Chondrocyte (in vitro differentiated cells): ENCODE measurements around the gene DSCAML1. TPM values are rescaled to one million over a fixed set of nuclear protein-coding genes. Genes with fewer than 3 reads are reported as not detected.

ENCODE experiments used
- DNase-seq: peaks from one replicate; pipeline ENCODE4 v3.0.0; 2021; ENCODE audit warnings: mixed read lengths, low spot score
- H3K27ac Mint-ChIP-seq: one replicate; pipeline ENCODE4 v1.8.0; 2021; ENCODE audit warnings: mild to moderate bottlenecking, moderate library complexity, mixed read lengths; ENCODE audit not compliant: unreplicated experiment
- H3K27me3 Mint-ChIP-seq: 2 replicates; pipeline ENCODE4 v1.8.0; 2021; ENCODE audit warnings: low read depth, mixed read lengths
- H3K36me3 Mint-ChIP-seq: 2 replicates; pipeline ENCODE4 v1.8.0; 2021; ENCODE audit warnings: low read depth, mixed read lengths
- H3K4me1 Mint-ChIP-seq: 2 replicates; pipeline ENCODE4 v1.8.0; 2021; ENCODE audit warnings: low read depth, mild to moderate bottlenecking, mixed read lengths
- H3K4me3 Mint-ChIP-seq: one replicate; pipeline ENCODE4 v1.8.0; 2021; ENCODE audit warnings: mild to moderate bottlenecking, moderate library complexity, mixed read lengths; ENCODE audit not compliant: unreplicated experiment
- H3K9me3 Mint-ChIP-seq: 2 replicates; pipeline ENCODE4 v1.8.0; 2021; ENCODE audit warnings: low read depth, mixed read lengths
- total RNA-seq: library from RNA; stranded (reverse); gene quantifications from 3 replicates; pipeline ENCODE4 v1.2.1, GENCODE V29; 2021
- TF ChIP-seq, protein P1 (sequence below): fragments of 200-600 bp; sonication (generic); IDR thresholded peaks from 2 replicates; pipeline ENCODE4 v1.5.0; 2021; ENCODE audit warnings: antibody characterized with exemption, mild to moderate bottlenecking, moderate library complexity

DSCAML1 gene
- total RNA-seq, 1 donor from 2014 or later = not detected

DNA sequence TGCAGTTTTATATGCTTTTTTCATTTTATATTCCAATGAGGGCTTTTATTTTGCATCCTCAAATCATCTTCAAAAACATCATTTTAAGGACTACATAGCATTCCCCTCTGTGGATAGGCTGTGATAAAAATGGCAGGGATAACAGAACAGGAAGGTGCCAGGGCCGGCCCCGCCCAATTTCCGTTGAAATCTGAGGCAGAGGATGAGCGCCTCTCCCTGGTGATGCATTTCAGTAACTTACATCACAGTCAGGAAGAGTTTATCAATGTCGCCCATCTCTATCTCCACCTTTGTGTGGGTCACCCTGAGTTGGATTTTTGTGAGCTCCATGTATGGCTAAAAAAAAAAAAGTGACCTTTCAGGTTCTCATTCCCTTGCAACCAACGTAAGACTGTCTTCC is 201.6 kb downstream of the DSCAML1 start:
- TF ChIP-seq, protein P1, sequence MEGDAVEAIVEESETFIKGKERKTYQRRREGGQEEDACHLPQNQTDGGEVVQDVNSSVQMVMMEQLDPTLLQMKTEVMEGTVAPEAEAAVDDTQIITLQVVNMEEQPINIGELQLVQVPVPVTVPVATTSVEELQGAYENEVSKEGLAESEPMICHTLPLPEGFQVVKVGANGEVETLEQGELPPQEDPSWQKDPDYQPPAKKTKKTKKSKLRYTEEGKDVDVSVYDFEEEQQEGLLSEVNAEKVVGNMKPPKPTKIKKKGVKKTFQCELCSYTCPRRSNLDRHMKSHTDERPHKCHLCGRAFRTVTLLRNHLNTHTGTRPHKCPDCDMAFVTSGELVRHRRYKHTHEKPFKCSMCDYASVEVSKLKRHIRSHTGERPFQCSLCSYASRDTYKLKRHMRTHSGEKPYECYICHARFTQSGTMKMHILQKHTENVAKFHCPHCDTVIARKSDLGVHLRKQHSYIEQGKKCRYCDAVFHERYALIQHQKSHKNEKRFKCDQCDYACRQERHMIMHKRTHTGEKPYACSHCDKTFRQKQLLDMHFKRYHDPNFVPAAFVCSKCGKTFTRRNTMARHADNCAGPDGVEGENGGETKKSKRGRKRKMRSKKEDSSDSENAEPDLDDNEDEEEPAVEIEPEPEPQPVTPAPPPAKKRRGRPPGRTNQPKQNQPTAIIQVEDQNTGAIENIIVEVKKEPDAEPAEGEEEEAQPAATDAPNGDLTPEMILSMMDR = no peak

DNA sequence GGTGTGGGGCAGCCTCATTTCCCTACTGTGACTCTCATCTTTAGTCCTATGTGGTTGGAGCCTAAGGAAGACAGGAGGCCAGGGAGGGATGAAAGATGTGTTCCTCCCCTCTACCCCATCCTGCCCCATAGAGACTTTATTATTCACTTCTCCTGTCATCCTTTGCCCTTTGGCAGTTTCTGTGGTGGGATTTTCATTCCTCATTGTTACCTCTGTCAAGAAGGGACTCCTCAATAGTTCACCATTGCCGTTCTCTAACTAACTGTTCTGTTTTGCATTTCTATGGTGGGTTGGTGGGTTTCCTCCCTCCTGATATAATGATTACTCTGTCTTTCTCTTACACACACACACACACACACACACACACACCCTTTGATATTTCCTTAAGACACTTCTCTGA is 202.3 kb downstream of the DSCAML1 start:
- no peak overlapping the region for H3K27ac Mint-ChIP-seq
- peaks cover 1% of the 10 kb centered on the region for H3K36me3 Mint-ChIP-seq
- H3K9me3 Mint-ChIP-seq = no peaks in the 10 kb centered on the region
- H3K4me3 Mint-ChIP-seq = no peak overlapping the region
- H3K4me1 Mint-ChIP-seq = no peaks in the 10 kb centered on the region
- TF ChIP-seq, protein P1 = no peak
- DNase-seq = no peak
- H3K27me3 Mint-ChIP-seq = peaks cover 40% of the 10 kb centered on the region

More for the DNA sequence above, 201.6 kb downstream of the DSCAML1 start:
- no peak for DNase-seq
- H3K36me3 Mint-ChIP-seq = peaks cover 1% of the 10 kb centered on the region
- H3K27ac Mint-ChIP-seq = no peak overlapping the region
- no peak overlapping the region for H3K4me3 Mint-ChIP-seq
- H3K9me3 Mint-ChIP-seq = no peaks in the 10 kb centered on the region
- no peaks in the 10 kb centered on the region for H3K4me1 Mint-ChIP-seq
- peaks cover 46% of the 10 kb centered on the region for H3K27me3 Mint-ChIP-seq

DNA sequence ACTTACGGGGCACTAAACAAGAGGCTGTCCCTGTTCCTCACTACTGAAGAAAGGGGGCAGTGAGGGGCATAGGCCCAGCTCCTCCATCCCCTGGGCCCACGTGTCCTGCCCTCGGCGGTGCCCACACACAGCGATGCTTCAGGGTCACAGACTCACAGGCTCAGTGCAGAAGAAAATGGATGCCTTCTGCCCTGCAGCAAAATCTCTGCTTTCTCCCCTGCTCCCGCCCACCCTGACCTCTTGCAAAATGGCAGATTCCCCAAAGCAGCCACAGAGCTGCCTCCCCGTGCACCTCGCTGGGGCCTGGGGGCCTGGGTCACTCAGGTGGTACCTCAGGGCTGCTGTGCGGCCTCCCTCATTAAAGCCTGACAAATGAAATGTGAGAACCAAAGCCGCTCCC is 204.0 kb downstream of the DSCAML1 start:
- Mint-ChIP-seq H3K27ac (no peak overlapping the region), H3K9me3 (no peaks in the 10 kb centered on the region), H3K4me3 (no peak overlapping the region)

DNA sequence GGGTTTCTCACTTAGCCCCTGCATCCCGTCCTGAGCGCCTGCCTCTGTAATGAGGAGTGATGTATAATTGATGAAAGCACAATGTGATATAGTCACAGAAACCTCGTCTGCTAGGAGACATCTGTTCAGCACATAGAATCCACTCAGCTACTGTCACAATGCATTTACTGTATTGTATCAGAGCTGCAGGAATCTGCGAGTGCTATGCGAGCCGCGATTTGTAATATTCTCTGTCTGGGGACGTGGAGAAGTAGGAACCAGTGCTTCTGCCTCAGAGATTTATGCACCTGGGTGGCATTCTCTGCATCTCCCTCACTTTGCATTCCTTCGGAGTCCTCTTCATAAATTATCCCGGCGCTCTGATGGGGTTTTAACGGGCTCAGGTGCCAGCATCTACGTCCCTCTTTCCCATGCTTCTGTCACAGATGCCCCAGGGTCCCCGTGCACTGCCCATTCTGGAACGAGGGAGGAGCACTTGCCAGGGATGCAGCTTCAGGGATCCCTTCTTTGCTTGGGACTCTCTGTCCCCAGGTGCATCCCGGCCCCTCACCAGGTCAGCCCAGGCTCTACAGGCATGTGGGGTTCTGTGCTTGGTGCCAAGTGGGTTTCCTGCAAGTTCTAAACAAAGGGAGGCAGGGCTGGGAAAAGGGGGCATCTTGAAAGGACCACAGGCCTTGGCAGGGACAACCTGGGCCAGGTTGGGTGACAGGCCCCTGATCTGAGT is 205.5 kb downstream of the DSCAML1 start:
- H3K9me3 Mint-ChIP-seq = no peaks in the 10 kb centered on the region
- H3K27ac Mint-ChIP-seq = no peak overlapping the region
- no peak overlapping the region for H3K4me3 Mint-ChIP-seq
- H3K4me1 Mint-ChIP-seq = no peaks in the 10 kb centered on the region
- peak; percentile 33 for DNase-seq
- H3K27me3 Mint-ChIP-seq = peaks cover 45% of the 10 kb centered on the region
- TF ChIP-seq, protein P1 = no peak
- peaks cover 1% of the 10 kb centered on the region for H3K36me3 Mint-ChIP-seq

More for the DNA sequence above, 204.0 kb downstream of the DSCAML1 start:
- Mint-ChIP-seq H3K27me3 (peaks cover 43% of the 10 kb centered on the region), H3K36me3 (peaks cover 1% of the 10 kb centered on the region), H3K4me1 (no peaks in the 10 kb centered on the region)
- TF ChIP-seq, protein P1 = no peak
- no peak for DNase-seq

DNA sequence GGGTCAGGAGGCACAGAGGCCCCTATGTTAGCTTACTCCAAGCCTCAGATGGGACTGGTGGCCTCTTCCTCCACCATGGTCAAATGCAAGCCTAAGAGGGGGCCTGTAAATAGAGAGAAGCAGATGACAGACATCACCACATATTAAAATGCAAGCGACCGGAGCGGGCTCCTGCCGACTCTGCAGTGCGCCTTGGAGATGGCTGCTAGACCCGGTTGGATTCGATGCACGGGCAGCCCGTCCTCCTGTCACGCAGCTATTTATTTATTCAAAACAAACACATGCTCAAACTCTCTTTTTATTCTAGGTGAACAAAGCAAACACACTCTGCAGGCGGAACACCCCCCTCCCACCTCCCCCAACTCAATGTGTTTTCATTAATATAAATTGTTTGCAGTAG is 208.0 kb downstream of the DSCAML1 start:
- no peaks in the 10 kb centered on the region for H3K36me3 Mint-ChIP-seq
- H3K4me1 Mint-ChIP-seq = peaks cover 2% of the 10 kb centered on the region
- TF ChIP-seq, protein P1 = no peak
- DNase-seq = peak; percentile 44
- H3K9me3 Mint-ChIP-seq = no peaks in the 10 kb centered on the region
- H3K27ac Mint-ChIP-seq = no peak overlapping the region
- peaks cover 32% of the 10 kb centered on the region for H3K27me3 Mint-ChIP-seq
- no peak overlapping the region for H3K4me3 Mint-ChIP-seq
